HG03196 (cell line): ENCODE data around the gene CDC42BPG.

Source experiments
- ATAC-seq: cut with Tn5 transposase; IDR thresholded peaks from one replicate; pipeline ENCODE4 v1.9.1; 2021; ENCODE audit not compliant: unreplicated experiment

The CDC42BPG gene

DNA sequence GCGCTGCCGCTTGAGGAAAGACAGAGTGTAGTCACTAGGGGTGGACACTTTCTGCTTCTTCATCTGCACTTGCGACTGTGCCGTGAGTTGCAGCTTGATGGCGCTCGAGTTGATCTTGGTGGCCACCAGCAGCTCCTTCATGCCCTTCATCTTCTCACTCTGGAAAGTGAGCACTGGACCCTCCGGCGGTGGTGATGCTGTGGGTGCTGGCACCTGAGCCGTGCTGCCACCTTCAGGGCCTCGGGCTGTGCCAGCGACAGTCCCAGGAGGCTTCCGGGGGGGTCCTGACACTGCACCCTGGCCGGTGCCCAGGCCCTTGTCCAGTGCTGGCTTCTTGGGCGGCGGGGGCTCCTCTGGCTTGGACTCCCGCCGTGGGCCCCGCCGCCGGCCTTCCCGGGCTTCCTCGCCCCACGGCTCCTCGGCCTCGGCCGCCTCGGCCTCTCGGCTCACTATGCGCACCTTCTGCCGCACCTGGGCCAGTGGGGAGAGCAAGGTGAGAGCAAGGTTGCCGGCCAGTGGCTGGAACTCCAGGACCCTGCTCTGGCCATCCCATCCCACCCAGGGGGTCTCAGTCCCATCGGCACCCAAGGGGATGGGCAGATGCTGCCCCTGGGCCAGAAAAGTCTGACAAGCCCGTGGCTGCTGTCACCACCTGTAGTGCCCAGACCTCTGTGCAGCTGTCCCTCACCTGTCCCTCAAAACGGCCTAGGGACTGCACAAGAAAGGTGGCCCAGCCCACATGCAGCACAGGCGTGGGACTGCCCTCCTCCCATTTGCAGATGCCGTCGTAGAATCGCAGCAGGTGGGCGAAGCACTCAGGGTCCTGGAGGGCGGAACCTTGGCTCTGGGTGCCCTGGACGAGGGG lies 39.9 kb downstream of the CDC42BPG start:
- ATAC-seq: no peak

DNA sequence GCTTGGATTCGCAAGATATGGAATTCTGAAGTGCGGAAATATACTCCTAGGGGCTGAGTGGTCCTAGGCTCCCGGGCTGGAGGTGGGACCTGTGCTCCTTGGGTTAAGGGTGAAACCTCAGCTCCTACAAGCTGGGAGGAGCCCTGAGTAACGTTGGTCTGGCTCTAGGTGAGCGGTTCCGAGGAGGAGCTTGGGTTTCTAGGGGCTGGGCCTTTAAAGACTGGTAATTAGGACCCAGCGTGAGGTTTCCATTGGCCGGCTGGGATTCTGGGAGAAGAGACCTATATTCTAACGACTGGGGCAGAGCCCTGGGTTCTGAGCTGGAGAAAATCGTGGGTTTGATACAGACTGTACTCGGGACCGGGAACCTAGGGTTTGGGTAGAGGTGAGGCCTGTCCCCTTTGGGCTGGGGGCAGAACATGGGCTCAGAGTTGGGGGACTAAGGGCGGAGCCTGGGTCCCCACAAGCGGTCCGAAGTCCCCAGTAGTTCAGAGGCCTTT lies 40.6 kb downstream of the CDC42BPG start:
- ATAC-seq: no peak

DNA sequence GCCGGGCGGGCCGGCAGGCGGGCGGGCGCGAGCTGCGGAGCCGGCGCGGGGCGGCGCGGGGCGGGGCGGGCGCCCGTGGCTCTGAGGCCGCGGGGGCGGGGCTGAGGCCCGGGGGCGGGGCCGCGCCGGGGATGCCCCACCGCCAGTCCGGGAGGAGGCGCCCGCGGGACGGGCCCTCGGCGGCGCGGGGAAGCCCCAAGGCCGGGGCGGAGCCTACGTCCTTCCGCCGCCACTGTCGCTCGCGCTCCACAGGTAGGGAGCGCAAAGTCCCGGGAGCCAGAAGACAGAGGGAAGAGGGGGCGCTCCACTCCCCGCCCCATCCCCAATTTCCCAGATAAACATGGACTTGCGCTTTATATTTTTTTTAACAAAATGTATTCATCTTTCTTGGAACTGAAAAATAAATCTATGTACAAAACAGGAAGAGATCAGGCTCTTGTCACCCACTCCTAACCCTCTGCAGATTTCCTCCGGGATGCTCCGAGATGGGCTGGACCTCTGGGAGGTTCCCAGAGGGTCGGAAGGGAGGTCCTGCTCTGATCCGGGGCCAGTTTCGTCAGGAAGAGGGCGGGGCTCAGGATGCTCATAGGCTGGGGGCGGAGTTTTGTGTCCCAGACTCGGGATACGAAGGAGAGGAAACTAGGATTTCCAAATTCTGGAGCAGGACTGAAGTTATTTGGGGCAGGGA lies 41.2 kb downstream of the CDC42BPG start, which contains the start of gene MAP4K2:
Gene MAP4K2, minus strand, starts transcription at position 57 of the 688 bp plus-strand sequence. CDS start 65 bp downstream, outside the sequence.
- ATAC-seq: peak; percentile 44

DNA sequence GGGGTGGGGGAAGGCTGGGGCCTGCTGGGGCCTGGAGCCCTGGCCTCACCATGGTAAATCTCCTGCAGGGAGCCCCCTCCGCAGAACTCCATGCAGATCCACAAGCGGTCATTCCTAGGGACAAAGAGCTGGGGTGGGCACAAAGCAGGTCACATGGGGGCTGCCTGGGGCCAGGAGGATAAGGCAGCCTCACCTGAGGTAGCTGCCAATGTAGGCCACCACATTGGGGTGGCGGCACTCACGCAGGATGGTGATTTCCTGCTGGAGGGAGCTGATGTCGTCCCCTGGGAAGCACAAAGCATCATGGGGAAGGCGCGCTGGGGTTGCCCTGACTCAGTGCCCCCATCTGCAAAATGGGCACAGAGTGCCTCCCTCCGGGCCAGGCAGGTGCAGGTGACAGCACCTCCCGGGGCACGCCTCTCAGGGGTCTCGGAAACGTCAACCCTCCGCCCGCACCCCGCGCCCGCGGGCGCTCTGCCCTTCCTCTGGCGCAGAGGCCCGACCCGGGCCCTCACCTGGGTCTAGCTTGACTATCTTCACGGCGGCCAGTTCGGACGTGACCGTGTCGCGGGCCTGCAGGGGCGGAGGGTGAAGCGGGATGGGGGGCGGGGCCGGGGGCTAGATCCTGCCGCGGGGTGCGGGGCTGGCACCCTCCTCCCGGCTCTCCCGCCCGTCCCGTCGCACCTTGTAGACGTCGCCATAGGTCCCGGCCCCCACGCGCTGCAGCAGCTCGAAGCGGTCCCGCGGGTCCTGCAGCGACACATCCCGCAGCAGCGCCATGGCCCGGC lies 41.9 kb downstream of the CDC42BPG start:
- peak; percentile 17 for ATAC-seq

DNA sequence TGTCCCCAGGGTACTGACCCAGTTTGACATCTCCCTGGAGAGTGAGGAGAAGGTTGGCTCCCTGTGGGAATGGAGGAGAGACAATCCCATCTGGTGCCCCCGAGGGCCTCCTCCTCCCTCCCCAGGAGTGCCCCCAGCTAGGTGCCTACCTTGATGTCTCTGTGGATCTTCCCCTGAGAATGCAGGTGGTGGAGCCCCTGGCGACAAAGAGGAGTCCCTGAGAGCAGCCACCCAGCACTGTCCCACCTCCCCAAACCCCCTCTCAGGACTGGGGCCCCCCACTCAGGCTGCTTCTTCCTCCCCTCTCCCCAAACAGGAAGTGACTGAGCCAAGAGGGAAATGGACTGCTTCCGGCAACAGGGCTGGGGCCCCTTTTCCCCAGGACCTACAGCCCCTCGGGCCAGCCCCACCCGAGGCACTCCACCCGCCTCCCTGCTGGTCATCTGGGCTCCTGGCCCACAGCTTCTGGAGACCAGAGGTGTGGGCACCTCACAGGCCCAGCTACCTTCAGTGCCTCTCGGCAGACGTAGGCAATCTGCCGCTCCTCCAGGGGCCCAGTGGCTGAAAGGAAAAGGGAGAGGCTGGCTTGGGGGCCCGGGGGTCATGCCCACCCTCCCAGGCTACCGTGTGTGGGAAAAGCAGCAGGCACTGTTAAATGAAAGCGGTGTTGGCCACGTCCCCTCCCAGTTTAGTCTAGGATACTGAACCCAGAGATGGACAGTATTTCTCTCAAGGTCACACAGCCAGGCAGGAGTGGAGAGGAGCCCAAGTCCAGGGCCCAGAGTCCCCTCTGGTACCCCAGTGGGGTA lies 42.7 kb downstream of the CDC42BPG start:
- no peak for ATAC-seq

DNA sequence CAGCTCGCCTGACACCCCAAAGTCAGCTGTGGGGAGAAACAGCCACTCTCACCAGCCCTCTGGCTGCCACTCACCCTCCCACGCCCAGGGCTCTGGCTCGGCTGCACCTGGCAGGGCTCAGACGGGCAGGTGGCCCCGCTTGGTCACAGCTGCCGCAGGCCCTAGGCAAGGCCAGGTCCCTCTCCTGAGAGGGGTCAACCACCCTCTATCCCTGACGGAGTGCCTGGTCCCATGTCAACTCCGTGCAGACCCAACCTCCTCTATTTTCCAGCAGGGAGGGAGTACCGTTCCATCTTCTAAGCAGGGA lies 43.3 kb downstream of the CDC42BPG start:
- ATAC-seq: no peak

DNA sequence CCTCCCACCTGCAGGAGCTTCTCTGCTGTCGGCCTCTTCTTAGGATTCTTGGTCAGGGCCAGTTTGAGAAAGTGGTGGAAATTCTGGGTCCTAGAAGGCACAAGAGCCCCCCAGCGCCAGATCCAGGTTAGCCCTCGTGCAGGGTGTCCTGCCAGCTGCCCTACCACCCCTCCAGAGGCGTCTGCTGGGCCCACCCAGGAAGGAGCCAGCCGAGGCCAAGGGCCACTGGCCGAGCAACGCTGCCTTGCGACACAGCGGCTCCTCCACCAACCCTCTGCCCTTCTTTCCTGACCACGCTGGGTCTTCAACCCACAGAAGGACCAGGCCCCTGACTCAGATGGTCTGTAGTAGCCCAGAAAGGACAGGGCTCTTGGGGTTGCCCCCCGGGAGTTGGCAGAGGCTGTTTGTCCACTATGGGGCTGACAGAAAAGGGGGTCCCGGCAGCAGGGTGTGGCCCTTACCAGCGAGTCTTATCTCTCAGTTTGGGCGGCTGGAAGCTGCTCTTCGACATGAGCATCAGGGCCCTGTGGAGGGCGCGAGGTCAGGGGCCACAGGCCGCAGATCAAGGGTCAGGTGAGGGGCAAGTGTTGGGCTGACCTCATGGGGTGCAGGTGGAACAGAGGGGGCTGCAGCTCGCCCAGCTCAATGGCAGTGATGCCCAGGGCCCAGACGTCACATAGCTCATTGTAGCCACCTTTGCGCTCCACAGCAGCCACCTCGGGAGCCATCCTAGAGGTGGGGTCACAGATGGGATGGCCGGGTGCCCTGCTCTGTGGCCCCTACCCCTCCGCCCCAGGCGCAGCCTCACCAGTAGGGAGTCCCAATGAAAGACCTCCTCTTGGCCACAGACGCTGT lies 43.9 kb downstream of the CDC42BPG start:
- no peak for ATAC-seq

DNA sequence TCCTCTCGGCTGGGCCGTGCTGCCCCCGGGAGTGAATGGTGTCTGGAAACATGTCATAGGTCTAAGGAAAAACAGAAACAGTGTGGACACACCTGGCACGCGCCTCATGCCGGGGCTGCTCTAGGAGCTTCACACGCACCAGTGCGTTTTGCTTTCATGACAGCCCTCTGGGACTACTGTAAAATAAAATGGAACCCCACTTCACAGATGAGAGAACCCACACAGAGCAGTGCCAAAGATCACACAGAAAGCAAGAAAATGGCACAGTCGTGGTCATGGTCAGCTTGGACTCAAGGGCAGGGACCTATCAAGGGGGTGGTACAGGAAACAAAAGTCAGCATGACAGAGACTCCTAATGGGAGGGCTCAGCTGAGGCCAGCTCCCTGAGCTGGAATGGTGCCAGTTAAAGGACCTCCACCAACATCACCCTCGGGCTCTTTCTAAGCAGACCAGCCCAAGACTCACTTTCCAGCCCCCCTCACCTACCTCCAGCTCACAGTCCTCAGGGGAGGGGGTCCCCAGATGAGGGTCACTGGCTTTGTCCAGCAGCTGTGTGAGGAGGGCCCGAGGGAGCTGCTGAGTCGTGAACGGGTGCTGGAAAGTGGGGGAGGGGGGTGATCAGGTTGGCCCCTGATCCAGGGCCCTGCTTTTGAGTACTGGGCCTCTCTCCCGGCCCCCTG lies 44.7 kb downstream of the CDC42BPG start:
- no peak for ATAC-seq

DNA sequence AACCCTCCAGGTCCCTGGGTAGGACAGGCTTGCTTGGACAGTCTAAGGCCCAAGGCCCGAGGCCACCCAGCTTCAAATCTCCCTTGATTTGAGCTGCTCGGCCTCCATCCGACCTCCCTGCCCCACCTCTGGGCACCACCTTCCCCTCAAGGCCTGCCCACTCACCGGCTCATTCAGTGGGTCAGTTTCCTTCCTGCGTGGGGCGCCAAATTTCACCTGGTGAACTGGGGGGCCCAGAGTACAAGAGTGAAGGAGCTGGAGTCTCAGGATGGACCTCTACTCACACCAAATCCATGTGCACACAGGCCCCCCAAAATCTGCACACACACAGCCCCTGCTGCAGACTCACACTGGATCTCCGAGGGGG lies 45.2 kb downstream of the CDC42BPG start:
- no peak for ATAC-seq

DNA sequence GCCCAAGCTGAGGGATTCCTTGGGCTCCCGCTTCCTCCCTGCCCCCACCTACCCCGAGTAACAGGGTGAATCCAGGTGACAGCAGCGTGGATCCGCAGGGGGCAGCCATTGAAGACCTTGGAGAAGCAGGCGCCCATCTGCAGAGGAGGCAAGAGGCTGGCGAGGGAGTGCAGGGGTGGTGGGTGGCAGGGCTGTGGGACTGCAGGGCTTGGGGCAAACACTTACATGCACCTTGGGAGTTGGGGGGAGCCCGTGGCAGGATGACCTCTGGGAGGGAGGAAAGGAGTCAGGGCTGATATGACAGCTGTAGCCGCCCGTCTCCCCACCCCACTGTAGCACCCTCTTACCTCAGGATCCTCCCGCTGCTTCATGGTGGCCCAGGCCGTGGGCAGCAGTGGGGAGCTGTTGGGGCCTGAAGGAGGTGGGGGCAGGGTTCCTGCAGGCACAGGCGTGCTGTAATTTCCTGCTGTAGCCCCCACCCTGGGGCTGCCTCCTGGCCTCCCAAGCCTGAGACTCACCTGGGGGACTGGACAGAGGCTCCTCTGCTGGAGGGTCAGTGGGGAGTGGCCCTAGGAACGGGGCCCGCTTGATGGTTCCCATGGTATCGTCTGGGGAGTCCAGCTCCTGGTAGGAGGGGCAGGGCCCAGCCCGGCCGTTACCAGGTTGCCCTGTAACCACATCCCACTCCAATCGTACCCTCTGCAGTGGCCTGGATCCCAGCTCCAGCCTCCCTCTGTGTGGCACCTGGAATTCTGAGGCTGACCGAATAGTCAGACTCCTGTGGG lies 47.5 kb downstream of the CDC42BPG start:
- ATAC-seq: no peak

DNA sequence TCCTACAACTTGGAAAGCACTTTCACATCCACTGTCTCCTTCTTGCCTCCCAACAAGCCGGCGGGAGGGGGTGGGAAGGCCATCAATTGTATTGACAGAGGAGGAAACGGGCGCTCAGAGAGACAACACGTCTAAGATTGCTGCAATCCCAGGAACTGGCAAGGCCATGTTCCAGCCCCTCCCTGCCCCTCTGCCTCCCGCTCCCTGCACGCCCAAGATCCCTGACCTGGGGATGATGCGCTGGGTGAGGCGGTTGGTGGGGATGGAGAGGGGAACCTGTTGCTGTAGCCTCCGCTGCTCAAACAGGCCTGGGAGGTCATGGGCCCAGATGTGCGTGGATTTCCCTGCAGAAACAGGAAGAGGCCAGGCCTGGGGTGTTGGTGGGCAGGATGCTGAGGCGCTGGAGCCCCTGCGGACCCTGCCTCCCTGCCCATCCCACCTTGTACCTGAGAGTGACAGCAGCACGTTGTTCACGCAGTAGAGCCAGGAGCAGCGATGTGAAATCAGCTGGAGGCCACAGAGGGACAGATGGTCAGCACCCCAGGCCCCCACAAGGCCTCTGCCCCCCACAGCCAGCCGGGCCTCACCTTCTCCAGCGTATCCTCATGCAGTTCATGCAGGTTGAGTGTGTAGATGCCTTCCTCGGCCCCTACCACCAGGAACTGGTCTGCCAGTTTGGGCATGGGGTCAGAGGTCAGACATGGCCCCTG lies 48.3 kb downstream of the CDC42BPG start:
- no peak for ATAC-seq

DNA sequence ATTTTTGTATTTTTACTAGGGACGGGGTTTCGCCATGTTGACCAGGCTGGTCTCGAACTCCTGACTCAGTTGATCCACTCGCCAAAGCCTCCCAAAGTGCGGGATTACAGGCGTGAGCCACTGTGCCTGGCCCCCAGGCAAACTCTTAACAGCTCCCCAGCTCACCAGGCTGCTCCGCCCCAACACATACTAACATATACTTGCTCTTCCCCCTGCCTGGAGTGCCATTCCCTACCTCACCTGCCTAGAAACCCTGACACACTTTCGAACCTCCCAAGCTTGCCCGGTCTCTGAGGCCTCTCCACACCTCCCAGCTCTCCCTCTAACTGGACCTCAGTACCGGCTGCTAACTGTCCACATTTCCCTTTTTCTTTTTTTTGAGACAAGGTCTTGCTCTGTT lies 49.9 kb downstream of the CDC42BPG start:
- no peak for ATAC-seq

DNA sequence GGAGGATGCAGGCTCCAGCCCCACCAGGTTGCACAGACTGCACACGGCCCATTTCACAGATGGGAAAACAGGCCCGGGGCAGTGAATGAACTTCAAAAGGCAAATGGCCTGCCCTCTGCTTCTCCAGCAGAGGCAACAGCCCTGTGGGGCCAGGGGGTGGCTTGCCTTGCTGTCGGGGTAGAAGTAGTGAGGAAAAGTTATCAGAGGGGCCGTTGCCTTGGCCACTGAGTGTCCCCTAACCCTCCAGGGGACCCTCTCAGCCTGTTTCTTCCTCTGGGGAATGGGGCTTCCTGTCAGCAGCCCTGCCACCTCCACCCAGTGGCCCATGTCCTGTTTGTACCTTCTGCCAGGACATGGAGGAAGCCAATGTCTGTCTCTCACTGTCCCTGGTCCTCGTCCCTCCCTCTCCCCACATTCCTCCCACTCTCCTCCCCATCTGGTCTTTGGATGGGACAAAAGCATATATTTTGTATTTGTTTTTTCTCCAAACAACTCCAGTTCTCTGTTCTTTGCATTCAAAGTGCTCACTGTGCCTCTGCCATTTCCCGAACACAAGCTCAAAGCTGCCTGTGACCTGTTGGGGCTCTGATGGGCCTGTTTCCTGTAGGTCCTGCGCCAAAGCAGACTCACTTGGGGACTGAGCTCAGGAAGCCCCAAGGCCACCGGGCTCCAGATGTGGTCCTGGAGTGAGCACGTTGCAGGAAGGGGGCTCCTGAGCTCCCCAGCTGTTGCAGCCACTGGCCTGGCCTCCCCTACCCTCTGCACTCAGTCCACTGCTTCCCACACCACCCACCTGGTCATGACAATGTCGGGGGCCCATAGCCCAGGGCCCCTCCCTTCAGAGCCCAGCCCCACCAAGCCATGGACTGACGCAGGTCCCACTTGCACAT lies 50.9 kb downstream of the CDC42BPG start:
- no peak for ATAC-seq

DNA sequence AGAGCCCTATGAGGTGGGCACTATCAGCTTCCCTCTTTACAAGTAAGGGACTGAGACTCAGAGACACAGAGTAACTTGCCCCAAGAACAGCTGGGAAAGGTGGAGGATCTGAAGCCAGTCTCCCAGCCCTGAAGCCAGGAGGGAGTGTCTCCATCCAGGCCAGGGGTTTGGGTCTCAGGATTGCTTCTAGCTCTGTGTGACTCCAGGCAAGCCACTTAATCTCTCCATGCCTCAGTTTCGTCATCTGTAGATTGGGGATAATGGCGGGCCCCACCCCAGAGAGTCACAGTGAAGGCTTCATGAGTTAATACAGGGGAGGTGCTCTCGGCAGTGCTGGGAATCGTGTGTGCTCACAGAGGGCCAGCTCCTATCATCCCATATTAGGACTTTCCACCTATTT lies 52.0 kb downstream of the CDC42BPG start:
- no peak for ATAC-seq

DNA sequence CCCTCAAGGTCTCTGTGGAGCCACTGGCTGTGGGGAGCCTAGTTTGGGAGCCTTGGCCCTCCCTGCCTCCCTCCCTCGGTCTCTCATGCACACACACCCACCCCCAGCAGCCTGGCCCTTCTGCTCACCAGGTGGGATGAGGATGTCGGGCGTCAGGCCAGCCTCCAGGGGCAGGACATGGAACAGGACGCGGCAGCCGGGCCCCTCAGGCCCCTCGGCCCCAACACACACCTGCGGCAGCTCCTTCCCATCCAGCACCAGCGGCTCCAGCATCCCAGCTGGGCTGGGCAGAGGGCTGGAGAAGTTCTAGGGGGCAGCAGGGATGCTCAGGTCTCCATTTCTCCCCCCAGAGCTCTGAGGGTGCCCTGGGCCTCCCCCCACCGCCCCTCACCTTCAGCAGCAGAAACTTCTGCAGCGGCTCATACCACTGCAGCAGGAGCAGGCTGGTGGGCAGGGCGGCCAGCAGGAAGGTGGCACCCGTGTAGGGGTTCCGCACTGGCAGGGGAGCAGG lies 52.6 kb downstream of the CDC42BPG start:
- no peak for ATAC-seq

DNA sequence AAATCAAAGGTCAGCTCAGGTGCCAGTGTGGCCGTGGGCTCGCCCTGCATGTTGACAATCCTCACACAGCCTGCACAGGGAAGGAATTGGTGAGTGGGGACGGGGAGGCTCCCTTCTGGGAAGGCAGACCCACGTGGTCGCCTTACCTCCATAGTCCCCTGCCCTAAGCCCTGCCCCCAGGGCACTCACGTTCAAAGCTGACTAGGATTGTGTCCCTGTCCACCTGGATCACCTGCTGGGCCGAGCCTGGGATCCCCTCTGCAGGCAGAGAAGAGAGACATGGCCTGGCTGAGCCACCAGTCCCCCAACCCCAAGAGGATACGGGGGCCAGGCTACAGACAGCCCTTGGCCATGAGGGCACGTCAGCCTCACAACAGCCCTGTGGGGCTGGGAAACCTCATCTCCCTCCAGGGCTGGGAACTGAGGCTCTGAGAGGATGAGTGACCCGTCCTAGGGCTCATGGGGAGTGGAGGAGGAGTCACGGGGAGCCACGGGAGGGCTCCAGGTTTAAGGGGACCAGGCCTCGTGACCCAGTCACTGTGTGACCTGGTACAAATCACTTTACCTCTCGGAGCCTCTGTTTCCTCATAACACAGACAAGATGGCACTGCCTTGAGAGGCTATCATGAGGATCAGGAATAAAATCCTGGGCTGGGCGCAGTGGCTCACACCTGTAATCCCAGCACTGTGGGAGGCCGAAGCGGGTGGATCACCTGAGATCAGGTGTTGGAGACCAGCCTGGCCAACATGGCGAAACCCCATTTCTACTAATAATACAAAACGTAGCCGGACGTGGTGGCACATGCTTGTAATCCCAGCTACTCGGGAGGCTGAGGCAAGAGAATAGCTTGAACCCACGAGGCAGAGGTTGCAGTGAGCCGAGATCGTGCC lies 54.0 kb downstream of the CDC42BPG start:
- no peak for ATAC-seq
